NCI-H1092 (cell line): ENCODE data around the gene CLEC4G.
"Not testable (repeated sequence)": the region's sequence is repeated elsewhere in the genome, so short reads cannot be mapped to it uniquely, and the experiment has no call there.

Experiments used
- DNase-seq: peaks from one replicate; lab custom pipeline; 2025; lab: John Stamatoyannopoulos, UW

The CLEC4G gene

GRCh38 chr19:7732045-7732444, at the start of gene CLEC4G:
Gene CLEC4G (minus strand): TSS chr19:7732110. CDS start chr19:7732102, 8 bp downstream.
- DNase-seq: no peak

- DNase-seq: no peak
Observed at GRCh38 chr19:7781157-7781556, 49.2 kb upstream of the CLEC4G start.

- no peak for DNase-seq
Observed at GRCh38 chr19:7779631-7780486, 47.9 kb upstream of the CLEC4G start.

GRCh38 chr19:7778081-7778480, 46.2 kb upstream of the CLEC4G start:
- DNase-seq: no peak

- no peak for DNase-seq
Observed at GRCh38 chr19:7775761-7776160, 43.9 kb upstream of the CLEC4G start.

GRCh38 chr19:7773841-7774240, 41.9 kb upstream of the CLEC4G start:
- no peak for DNase-seq

- DNase-seq: no peak
Observed at GRCh38 chr19:7772752-7773291, 40.9 kb upstream of the CLEC4G start.

- no peak for DNase-seq
Observed at GRCh38 chr19:7771072-7771471, 39.2 kb upstream of the CLEC4G start.

- DNase-seq: no peak
Observed at GRCh38 chr19:7769171-7769570, 37.3 kb upstream of the CLEC4G start.

GRCh38 chr19:7767487-7767886, 35.6 kb upstream of the CLEC4G start:
- DNase-seq: no peak

- DNase-seq: no peak
Observed at GRCh38 chr19:7766535-7766934, 34.6 kb upstream of the CLEC4G start.

GRCh38 chr19:7765043-7765442, 33.1 kb upstream of the CLEC4G start:
- not testable (repeated sequence) for DNase-seq

- DNase-seq: not testable (repeated sequence)
Observed at GRCh38 chr19:7764157-7764556, 32.2 kb upstream of the CLEC4G start.

- no peak for DNase-seq
Observed at GRCh38 chr19:7763696-7764095, 31.8 kb upstream of the CLEC4G start.

GRCh38 chr19:7762719-7763293, 30.9 kb upstream of the CLEC4G start, which contains the start of gene CLEC4M:
Gene CLEC4M (plus strand): TSS chr19:7763243. CDS start chr19:7763267, 24 bp downstream.
- DNase-seq: no peak

GRCh38 chr19:7759156-7759555, 27.2 kb upstream of the CLEC4G start:
- DNase-seq: no peak

GRCh38 chr19:7757358-7757757, 25.4 kb upstream of the CLEC4G start:
- no peak for DNase-seq

GRCh38 chr19:7756258-7756657, 24.3 kb upstream of the CLEC4G start:
- DNase-seq: no peak

GRCh38 chr19:7751157-7751783, 19.4 kb upstream of the CLEC4G start:
- no peak for DNase-seq

- no peak for DNase-seq
Observed at GRCh38 chr19:7748756-7749155, 16.8 kb upstream of the CLEC4G start.

- no peak for DNase-seq
Observed at GRCh38 chr19:7748171-7748570, 16.3 kb upstream of the CLEC4G start.
